PC-9 (cell line): ENCODE measurements around the gene FAM120A.

Experiments
- CTCF ChIP-seq: fragments of 200-600 bp; sonication (generic); conservative IDR thresholded peaks from 2 replicates; pipeline ENCODE4 v1.6.1; 2017; ENCODE audit warnings: mixed run types, antibody characterized with exemption, mild to moderate bottlenecking, moderate library complexity
- EZH2 ChIP-seq: fragments of 200-600 bp; sonication (generic); IDR thresholded peaks from 2 replicates; pipeline ENCODE4 v1.8.0; 2017; ENCODE audit warnings: antibody characterized with exemption, low read depth

GRCh38 chr9:93536167-93536566, 84.7 kb downstream of the FAM120A start:
- no peak for TF ChIP-seq CTCF
- no peak for TF ChIP-seq EZH2
